ENCODE data around the gene HNRNPH1.

The HNRNPH1 gene

GRCh38 chr5:179621551-179622214 lies 1.8 kb downstream of the HNRNPH1 start:
- DNase-seq: no peak

- no peak for DNase-seq
Observed at GRCh38 chr5:179620703-179621350, 2.6 kb downstream of the HNRNPH1 start.

- no peak for DNase-seq
Observed at GRCh38 chr5:179620293-179620692, 3.2 kb downstream of the HNRNPH1 start.

GRCh38 chr5:179619776-179620175 lies 3.7 kb downstream of the HNRNPH1 start:
- no peak for DNase-seq

- DNase-seq: no peak
Observed at GRCh38 chr5:179618923-179619554, 4.4 kb downstream of the HNRNPH1 start.

- no peak for DNase-seq
Observed at GRCh38 chr5:179617930-179618329, 5.5 kb downstream of the HNRNPH1 start.

- DNase-seq: no peak
Observed at GRCh38 chr5:179616002-179616594, 7.4 kb downstream of the HNRNPH1 start.

GRCh38 chr5:179615203-179615602 lies 8.3 kb downstream of the HNRNPH1 start:
- no peak for DNase-seq

GRCh38 chr5:179614745-179615144 lies 8.7 kb downstream of the HNRNPH1 start:
- DNase-seq: no peak

- no peak for DNase-seq
Observed at GRCh38 chr5:179613460-179614071, 9.9 kb downstream of the HNRNPH1 start.

- no peak for DNase-seq
Observed at GRCh38 chr5:179612577-179613459, 10.7 kb downstream of the HNRNPH1 start.

GRCh38 chr5:179610903-179611265 lies 12.6 kb downstream of the HNRNPH1 start:
- no peak for DNase-seq

GRCh38 chr5:179610109-179610902 lies 13.2 kb downstream of the HNRNPH1 start:
- DNase-seq: no peak

- no peak for DNase-seq
Observed at GRCh38 chr5:179609834-179610108, 13.7 kb downstream of the HNRNPH1 start.

- peak in 1 of 2 experiments; percentile 21 for DNase-seq
Observed at GRCh38 chr5:179608131-179608581, 15.3 kb downstream of the HNRNPH1 start.

- no peak for DNase-seq
Observed at GRCh38 chr5:179607160-179607931, 16.1 kb downstream of the HNRNPH1 start.

- no peak for DNase-seq
Observed at GRCh38 chr5:179606910-179607159, 16.6 kb downstream of the HNRNPH1 start.

GRCh38 chr5:179606071-179606909 lies 17.2 kb downstream of the HNRNPH1 start:
- no peak for DNase-seq

GRCh38 chr5:179605026-179605833 lies 18.2 kb downstream of the HNRNPH1 start:
- no peak for DNase-seq

Measured in activated CD4-positive, alpha-beta T cell treated with anti-CD3 and anti-CD28 coated beads, Interleukin-2, amount 50 U/mL, for 4 hours (primary cell).